Astrocyte of the spinal cord (primary cell): Measurements from ENCODE around the gene SRGAP1.
"Not testable (repeated sequence)": the region's sequence is repeated elsewhere in the genome, so short reads cannot be mapped to it uniquely, and the experiment has no call there.

Source experiments
- DNase-seq: peaks from one replicate; pipeline ENCODE4 v3.0.0; 2011; ENCODE audit warnings: low read depth, low spot score
- H3K4me3 ChIP-seq: 2 replicates; pipeline ENCODE4 v1.5.1; 2011; ENCODE audit warnings: low read depth, mild to moderate bottlenecking, low read length, moderate library complexity
- CTCF ChIP-seq: IDR thresholded peaks from 2 replicates; pipeline ENCODE4 v1.5.1; 2012; ENCODE audit warnings: low read depth, mild to moderate bottlenecking, low read length, inconsistent platforms
- in situ Hi-C: cut with HindIII; loops from 2 replicates; pipeline ENCODE4 v1.10.0; 2017; ENCODE audit warnings: low sequenced_read_pairs

The SRGAP1 gene

GRCh38 chr12:64029013-64029857 is 184.7 kb downstream of the SRGAP1 start:
- no peak overlapping the region for H3K4me3 ChIP-seq
- no peak for DNase-seq
- in situ Hi-C loops = no loop called here
- TF ChIP-seq CTCF = no peak

DNA sequence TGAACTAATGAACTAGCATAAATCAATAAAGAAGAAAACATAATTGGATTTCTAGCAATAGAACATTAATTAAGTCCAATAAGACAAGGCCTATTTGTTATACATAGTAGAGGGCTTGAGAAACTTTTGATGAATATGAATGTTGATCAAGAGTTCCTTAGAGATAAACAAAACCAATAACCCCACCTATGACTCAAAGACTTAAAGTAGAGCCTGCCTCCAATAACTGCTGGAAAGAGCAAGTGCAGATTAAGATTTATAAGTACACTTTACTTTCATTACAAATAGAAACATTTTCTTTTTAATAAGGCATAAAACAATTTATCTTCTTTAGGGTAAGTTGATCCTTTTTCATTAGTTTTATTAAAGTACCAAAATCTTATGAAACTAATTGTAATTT is 185.7 kb downstream of the SRGAP1 start:
- H3K4me3 ChIP-seq = no peak overlapping the region
- in situ Hi-C loops = no loop called here
- no peak for TF ChIP-seq CTCF
- DNase-seq = no peak

DNA sequence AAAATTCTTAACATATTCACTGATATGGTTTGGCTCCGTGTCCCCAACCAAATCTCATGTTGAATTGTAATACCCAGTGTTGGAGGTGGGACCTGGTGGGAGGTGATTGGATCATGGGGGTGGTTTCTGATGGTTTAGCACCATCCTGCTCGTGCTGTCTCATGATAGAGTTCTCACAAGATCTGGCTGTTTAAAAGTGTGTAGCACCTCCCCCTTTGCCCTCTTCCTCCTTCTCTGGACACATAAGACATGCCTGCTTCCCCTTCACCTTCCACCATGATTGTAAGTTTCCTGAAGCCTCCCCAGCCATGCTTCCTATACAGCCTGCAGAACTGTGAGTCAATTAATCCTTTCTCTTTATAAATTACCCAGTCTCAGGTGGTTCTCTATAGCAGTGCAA is 189.6 kb downstream of the SRGAP1 start:
- H3K4me3 ChIP-seq, DNase-seq, in situ Hi-C loops: not testable (repeated sequence)

DNA sequence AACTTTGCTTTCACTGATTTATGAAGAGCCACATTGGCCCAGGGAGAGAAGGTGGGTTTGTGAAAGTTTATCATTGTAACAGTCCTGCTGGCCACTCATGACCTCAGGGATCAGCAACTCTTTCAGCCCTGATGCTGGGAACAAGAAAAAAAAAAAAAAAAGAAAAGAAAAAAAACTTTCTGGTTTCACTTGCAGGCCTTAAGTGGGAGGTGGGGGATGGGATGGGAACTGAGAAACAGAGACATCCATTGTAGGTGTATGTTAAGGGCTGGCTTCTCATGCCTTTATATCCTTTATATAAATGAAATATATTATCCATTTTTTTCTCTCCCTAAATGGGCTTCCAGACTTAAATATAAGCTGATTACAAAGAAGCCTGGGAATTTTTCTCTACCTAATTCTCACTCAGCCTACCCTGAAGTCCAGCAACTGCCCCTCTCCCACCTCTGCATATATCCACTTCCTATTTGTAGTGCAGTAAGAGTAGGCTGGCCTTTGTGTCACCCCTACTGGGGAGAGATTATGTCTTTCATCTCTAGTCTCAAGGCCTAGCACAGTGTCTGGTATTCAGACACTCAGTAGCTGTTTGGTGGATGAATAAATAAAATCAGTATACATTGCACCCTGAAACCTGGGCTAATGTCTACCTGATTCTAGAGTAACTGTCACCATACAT is 190.5 kb downstream of the SRGAP1 start:
- in situ Hi-C loops = no loop called here
- DNase-seq = no peak
- no peak overlapping the region for H3K4me3 ChIP-seq
- no peak for TF ChIP-seq CTCF

DNA sequence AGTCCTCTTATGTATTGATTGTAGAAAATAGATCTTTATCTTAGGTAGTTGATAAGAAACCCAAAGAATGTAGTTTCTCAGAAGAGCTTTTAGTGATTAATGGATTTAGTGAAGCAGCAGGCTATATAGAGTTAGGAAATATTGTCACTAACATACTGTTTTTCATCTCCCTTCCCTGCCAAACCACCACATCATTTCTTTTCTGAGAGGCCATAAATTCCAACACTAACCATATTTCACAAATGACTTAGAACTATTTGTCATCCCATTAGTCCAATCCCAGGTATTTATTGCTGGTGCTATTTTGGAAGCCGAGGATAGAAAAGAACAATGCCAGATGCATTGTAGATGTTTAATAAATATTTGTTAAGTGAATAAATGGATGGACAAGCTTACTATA is 191.9 kb downstream of the SRGAP1 start:
- in situ Hi-C loops = no loop called here
- no peak overlapping the region for H3K4me3 ChIP-seq
- DNase-seq = no peak
- TF ChIP-seq CTCF = no peak

DNA sequence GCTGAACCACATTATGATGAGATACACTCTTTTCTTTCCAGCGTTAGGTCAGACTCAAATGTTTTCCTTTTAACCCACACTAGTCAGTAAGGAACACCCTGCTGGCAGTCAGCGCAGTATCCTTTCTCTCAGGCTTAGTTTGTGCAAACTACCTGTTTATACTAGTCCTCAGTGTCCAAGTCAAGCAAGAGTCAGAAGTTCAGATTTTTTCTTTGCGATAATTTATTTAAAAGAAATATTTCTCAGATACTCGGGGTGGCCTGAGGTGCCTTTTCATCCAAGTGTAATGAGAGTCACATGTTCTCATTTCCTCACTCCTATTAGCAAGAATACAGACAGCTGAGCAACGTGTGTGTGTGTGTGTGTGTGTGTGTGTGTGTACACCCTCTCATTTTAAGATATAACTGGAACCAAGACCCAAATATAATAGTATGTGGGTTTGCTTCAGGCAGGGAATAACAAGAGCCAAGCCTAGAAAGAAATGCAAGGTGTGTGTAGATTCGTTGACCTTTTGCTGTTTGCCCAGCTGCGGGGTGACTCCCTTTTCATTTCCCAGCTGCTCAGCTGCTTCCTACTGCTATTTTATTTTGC is 194.9 kb downstream of the SRGAP1 start:
- no peak for TF ChIP-seq CTCF
- in situ Hi-C loops = no loop called here
- DNase-seq = peak; percentile 76
- no peak overlapping the region for H3K4me3 ChIP-seq

GRCh38 chr12:64042911-64043310 is 198.4 kb downstream of the SRGAP1 start:
- TF ChIP-seq CTCF = no peak
- peak; percentile 55 for DNase-seq
- no peak overlapping the region for H3K4me3 ChIP-seq
- in situ Hi-C loops = no loop called here
